SK-N-SH (cell line): ENCODE measurements around the gene RNF144B.

Source experiments
- CHD2 ChIP-seq: fragments of 150-350 bp; IDR thresholded peaks from 2 replicates; pipeline ENCODE4 v1.6.1; 2018; ENCODE audit warnings: low read length; ENCODE audit not compliant: partially characterized antibody
- CTCF ChIP-seq: fragments of 200-600 bp; sonication (generic); IDR thresholded peaks from 2 replicates; pipeline ENCODE4 v1.6.1; 2017; ENCODE audit warnings: antibody characterized with exemption, mild to moderate bottlenecking, moderate library complexity
- EP300 ChIP-seq, 2 experiments: IDR thresholded peaks; 2 replicates each; pipeline versions ENCODE4 v1.4.0 to v1.6.1; 2012; ENCODE audit warnings: borderline replicate concordance in 1 of 2, low read depth in 1 of 2, low read length in 1 of 2
- EZH2phosphoT487 ChIP-seq: fragments of 200-600 bp; sonication (generic); IDR thresholded peaks from 2 replicates; pipeline ENCODE4 v1.6.1; 2017; ENCODE audit warnings: low read depth, mixed run types, mild to moderate bottlenecking, antibody characterized with exemption, moderate library complexity, borderline replicate concordance
- FOXJ3 ChIP-seq: sonication (generic); formaldehyde crosslinking; IDR thresholded peaks from 2 replicates; pipeline ENCODE4 v1.5.1; 2020; ENCODE audit warnings: mild to moderate bottlenecking, missing genetic modification reagents
- MAX ChIP-seq: IDR thresholded peaks from 2 replicates; pipeline ENCODE4 v1.4.0; 2012; ENCODE audit warnings: low read depth
- NRF1 ChIP-seq: IDR thresholded peaks from 2 replicates; pipeline ENCODE4 v1.6.1; 2012; ENCODE audit warnings: low read depth, mild to moderate bottlenecking, low read length
- POLR2AphosphoS5 ChIP-seq: IDR thresholded peaks from 2 replicates; pipeline ENCODE4 v1.6.1; 2012; ENCODE audit warnings: low read depth, low read length
- RCOR1 ChIP-seq: fragments of 150-350 bp; IDR thresholded peaks from 2 replicates; pipeline ENCODE4 v1.6.1; 2017; ENCODE audit warnings: antibody characterized with exemption, low read length
- TAF1 ChIP-seq: IDR thresholded peaks from 2 replicates; pipeline ENCODE4 v1.6.1; 2012; ENCODE audit warnings: low read depth, mild to moderate bottlenecking, low read length, moderate library complexity, borderline replicate concordance
- ZBTB33 ChIP-seq: IDR thresholded peaks from 2 replicates; pipeline ENCODE4 v1.4.0; 2012; ENCODE audit warnings: low read depth, borderline replicate concordance

GRCh38 chr6:18339599-18339998 is 47.6 kb upstream of the RNF144B start:
- TF ChIP-seq NRF1 (no peak), CTCF (no peak), POLR2AphosphoS5 (no peak), CHD2 (no peak), MAX (no peak), RCOR1 (no peak), EZH2phosphoT487 (no peak), ZBTB33 (no peak), EP300 (IDR thresholded peaks at IDR 0.05; ENCODE audit: borderline replicate concordance in 1 of 2, low read depth in 1 of 2, low read length in 1 of 2) (no peak), TAF1 (no peak), FOXJ3 (CRISPR knock-in tag) (no peak)
